Osteocyte (in vitro differentiated cells): ENCODE measurements around the gene ADAMTS2. TPM values are rescaled to one million over a fixed set of nuclear protein-coding genes. Genes with fewer than 3 reads are reported as not detected.

Experiments used
- DNase-seq: peaks from one replicate; pipeline ENCODE4 v3.0.0; 2021; ENCODE audit warnings: mixed read lengths; ENCODE audit not compliant: unreplicated experiment; ENCODE audit errors: extremely low spot score
- H3K27ac Mint-ChIP-seq: one replicate; pipeline ENCODE4 v1.8.0; 2021; ENCODE audit warnings: mild to moderate bottlenecking, mixed read lengths; ENCODE audit not compliant: unreplicated experiment
- H3K27me3 Mint-ChIP-seq: one replicate; pipeline ENCODE4 v1.8.0; 2021; ENCODE audit warnings: mixed read lengths; ENCODE audit not compliant: unreplicated experiment
- H3K36me3 Mint-ChIP-seq: one replicate; pipeline ENCODE4 v1.8.0; 2021; ENCODE audit warnings: mixed read lengths; ENCODE audit not compliant: unreplicated experiment
- H3K4me1 Mint-ChIP-seq: one replicate; pipeline ENCODE4 v1.8.0; 2021; ENCODE audit warnings: mixed read lengths; ENCODE audit not compliant: unreplicated experiment
- H3K4me3 Mint-ChIP-seq: one replicate; pipeline ENCODE4 v1.8.0; 2021; ENCODE audit warnings: mild to moderate bottlenecking, moderate library complexity, mixed read lengths; ENCODE audit not compliant: unreplicated experiment
- H3K9me3 Mint-ChIP-seq: one replicate; pipeline ENCODE4 v1.8.0; 2021; ENCODE audit warnings: mixed read lengths; ENCODE audit not compliant: unreplicated experiment
- total RNA-seq: library from RNA; stranded (reverse); gene quantifications from 2 replicates; pipeline ENCODE4 v1.2.1, GENCODE V29; 2021
- TF ChIP-seq, protein P1 (sequence below): fragments of 200-600 bp; sonication (generic); IDR thresholded peaks from 2 replicates; pipeline ENCODE4 v1.5.0; 2021; ENCODE audit warnings: antibody characterized with exemption, mild to moderate bottlenecking, moderate library complexity

Gene ADAMTS2
- total RNA-seq, 1 donor from 2014 or later, result 12.2 TPM

DNA sequence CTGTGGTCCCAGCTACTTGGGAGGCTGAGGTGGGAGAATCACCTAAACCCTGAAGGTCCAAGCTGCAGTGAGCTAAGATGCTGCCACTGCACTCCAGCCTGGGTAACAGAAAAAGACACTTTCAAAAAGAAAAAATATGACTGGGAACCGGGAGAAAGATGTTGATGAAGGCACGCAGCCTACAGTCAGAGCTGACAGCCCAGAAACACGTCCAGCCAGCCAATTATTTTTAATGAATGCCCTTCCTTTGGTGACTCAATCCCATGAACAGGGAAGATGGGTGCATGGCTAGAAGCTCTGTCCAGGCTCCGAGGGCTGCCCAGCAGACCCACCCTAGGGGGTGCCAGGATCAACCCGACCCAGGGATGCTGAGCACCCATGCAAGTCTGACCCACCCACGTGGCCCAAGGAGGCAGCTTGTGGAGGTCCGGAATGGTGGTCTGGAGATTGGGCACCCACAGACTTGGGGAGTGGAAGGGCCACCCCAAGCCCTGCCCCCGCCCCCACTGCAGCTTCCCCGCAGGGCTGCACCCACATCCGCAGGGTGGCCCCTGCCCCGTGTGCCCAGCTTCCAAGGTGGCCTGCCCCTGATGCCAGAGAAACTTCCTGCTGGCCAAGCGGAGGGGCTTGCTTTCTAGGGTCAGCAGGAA, 51.0 kb downstream of the ADAMTS2 start:
- H3K4me3 Mint-ChIP-seq, result no peak overlapping the region
- H3K27ac Mint-ChIP-seq, result no peak overlapping the region
- no peak for DNase-seq
- H3K9me3 Mint-ChIP-seq, result peaks cover 22% of the 10 kb centered on the region
- TF ChIP-seq, protein P1, sequence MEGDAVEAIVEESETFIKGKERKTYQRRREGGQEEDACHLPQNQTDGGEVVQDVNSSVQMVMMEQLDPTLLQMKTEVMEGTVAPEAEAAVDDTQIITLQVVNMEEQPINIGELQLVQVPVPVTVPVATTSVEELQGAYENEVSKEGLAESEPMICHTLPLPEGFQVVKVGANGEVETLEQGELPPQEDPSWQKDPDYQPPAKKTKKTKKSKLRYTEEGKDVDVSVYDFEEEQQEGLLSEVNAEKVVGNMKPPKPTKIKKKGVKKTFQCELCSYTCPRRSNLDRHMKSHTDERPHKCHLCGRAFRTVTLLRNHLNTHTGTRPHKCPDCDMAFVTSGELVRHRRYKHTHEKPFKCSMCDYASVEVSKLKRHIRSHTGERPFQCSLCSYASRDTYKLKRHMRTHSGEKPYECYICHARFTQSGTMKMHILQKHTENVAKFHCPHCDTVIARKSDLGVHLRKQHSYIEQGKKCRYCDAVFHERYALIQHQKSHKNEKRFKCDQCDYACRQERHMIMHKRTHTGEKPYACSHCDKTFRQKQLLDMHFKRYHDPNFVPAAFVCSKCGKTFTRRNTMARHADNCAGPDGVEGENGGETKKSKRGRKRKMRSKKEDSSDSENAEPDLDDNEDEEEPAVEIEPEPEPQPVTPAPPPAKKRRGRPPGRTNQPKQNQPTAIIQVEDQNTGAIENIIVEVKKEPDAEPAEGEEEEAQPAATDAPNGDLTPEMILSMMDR, result no peak
- H3K27me3 Mint-ChIP-seq, result no peaks in the 10 kb centered on the region
- H3K4me1 Mint-ChIP-seq, result no peaks in the 10 kb centered on the region
- no peaks in the 10 kb centered on the region for H3K36me3 Mint-ChIP-seq

DNA sequence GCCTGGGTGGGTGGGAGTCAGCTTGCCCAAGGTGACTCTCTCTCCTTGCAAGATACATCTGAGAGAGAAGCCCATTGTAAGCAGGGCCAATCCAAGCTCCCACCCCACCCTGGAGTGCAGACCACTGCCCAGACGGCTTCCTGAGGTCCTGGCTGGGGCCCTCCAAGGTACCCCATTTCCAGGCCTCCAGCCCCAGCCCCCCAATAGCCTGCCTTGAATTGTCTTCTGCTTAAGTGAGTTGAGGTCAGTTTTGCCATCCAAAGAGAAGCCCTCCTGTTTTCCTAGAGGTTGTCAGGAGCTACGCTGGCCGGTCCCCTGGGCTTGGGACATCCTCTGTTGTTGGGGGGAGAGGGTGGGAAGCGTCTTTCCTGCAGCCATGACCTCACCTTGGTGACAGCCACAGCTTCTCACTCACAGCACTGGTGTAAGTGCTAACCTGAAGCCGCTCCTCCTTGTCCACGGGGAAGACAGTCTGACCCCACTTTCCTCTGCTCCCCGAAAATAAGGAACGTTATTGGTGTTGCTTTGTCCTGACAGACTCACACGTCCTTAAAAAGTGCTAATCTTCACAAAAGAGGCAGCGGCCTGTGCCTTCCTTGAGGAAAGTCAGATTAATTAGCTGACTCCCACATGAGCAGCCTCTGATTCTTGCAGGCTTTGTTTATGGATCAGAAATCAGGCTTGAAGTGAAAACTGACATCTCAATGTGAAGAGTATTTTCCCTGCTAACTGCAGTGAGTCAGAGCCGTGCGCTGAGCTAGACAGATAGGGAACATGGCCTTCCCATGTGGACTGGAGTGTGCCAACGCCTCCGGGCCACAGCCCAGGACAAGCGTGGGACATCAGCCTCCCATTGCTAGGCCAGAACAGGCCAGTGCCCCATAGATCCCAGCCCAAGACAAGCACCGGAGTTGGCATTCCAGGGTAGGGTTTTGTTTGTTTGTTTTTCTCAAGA, 52.3 kb downstream of the ADAMTS2 start:
- Mint-ChIP-seq H3K27ac (no peak overlapping the region), H3K36me3 (no peaks in the 10 kb centered on the region), H3K27me3 (no peaks in the 10 kb centered on the region), H3K4me3 (no peak overlapping the region), H3K9me3 (peaks cover 14% of the 10 kb centered on the region), H3K4me1 (no peaks in the 10 kb centered on the region)
- no peak for DNase-seq
- TF ChIP-seq, protein P1, result no peak

DNA sequence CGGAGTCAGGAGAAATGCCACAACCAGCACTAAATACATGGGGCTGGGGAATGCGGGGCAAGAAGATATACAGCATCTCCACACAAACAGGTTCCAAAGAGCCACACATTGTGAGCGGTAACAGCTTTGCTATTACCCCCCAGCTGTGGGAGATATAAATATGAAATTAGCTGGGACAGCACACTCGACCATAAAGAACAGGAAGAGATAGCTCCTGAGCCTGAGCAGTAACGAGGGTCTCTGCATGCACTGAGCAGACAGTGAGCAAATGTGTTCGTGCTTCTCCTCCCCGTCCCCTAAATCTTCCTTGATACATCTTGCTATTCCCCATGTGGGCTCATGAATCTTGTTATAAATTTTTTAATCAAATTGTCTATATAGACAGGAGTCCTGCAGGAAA, 53.1 kb downstream of the ADAMTS2 start:
- no peaks in the 10 kb centered on the region for H3K36me3 Mint-ChIP-seq
- H3K27me3 Mint-ChIP-seq, result no peaks in the 10 kb centered on the region
- TF ChIP-seq, protein P1, result no peak
- H3K27ac Mint-ChIP-seq, result no peak overlapping the region
- H3K9me3 Mint-ChIP-seq, result peaks cover 10% of the 10 kb centered on the region
- H3K4me1 Mint-ChIP-seq, result no peaks in the 10 kb centered on the region
- H3K4me3 Mint-ChIP-seq, result no peak overlapping the region
- DNase-seq, result no peak

DNA sequence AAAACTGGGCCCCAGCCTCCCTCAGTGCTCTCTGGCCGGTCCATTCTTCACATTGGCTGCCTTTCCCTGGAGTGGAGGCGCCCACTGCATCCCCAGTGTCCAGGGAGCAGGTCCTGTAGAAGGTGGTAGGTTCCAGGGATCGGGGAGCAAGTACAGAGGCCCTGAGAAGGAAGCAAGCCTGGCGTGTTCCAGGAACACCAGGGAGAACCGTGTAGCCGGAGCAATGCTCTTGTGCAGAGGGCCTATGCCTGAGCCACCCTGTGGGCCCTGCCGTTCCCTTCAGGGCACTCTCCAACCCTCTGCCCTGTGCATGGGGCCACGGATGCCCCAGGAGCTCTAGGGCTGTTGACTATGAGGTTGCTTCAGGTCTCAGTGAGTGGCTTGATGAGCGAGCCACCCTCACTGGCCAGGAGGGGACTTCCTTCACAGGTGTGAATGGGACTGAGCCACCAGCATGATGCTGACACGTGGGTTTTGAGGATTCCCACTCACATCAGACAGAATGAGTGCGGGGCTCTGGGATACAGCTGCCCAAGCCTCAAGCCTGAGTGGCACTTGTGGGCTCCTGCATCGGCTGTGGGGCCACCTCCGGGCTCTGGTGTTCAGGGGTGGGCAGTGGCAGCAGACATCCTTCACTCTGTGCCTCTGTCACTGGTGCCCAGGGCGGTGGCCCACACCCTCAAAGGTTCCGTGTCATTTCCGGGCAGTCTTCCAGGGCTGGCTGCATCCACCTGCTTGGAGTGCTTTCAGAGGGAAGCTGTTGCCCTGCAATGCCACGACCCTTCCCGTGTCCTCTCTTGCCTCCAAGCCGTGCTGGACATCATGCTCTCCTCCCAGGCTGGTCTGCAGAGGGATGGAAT, 54.4 kb downstream of the ADAMTS2 start:
- TF ChIP-seq, protein P1, result no peak
- no peak overlapping the region for H3K27ac Mint-ChIP-seq
- no peaks in the 10 kb centered on the region for H3K27me3 Mint-ChIP-seq
- no peaks in the 10 kb centered on the region for H3K36me3 Mint-ChIP-seq
- peaks cover 9% of the 10 kb centered on the region for H3K9me3 Mint-ChIP-seq
- DNase-seq, result no peak
- H3K4me1 Mint-ChIP-seq, result no peaks in the 10 kb centered on the region
- no peak overlapping the region for H3K4me3 Mint-ChIP-seq
